OCI-LY7 (cell line): ENCODE measurements around the gene LEMD2.

ENCODE experiments used
- CTCF ChIP-seq: fragments of 200-600 bp; sonication (generic); conservative IDR thresholded peaks from 2 replicates; pipeline ENCODE4 v1.5.1; 2014; ENCODE audit warnings: mild to moderate bottlenecking, antibody characterized with exemption, low read length, moderate library complexity, mixed read lengths
- EZH2phosphoT487 ChIP-seq: fragments of 200-600 bp; sonication (generic); IDR thresholded peaks from 2 replicates; pipeline ENCODE4 v1.6.1; 2018; ENCODE audit warnings: low read depth, borderline replicate concordance, mild to moderate bottlenecking, mixed run types, antibody characterized with exemption, low read length, moderate library complexity, mixed read lengths

DNA sequence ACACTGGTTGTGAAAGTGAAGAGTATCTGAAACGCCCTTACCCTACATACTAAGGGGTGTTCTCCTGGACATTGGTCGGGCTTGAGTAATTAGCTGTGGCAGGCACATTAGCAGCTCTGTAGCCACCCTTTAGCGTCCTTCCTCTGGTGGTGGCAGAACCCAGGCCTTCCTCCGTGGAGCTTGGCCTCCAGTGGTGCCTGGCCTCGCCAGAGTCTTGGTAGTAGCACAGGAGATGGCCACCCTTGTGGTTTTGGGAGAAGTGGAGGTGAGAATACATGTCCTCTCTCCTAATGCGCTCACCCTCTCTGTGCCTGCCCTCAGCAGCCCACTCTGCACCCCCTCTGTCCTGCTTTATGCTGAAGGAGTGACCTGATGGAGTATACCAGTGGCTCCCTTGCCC lies 59.9 kb downstream of the LEMD2 start:
- no peak for TF ChIP-seq CTCF
- no peak for TF ChIP-seq EZH2phosphoT487
